ENCODE results near the gene ATP2A1.
"Not testable (repeated sequence)": the region's sequence is repeated elsewhere in the genome, so short reads cannot be mapped to it uniquely, and the experiment has no call there.

Gene ATP2A1

GRCh38 chr16:28905800-28906372 is 27.6 kb downstream of the ATP2A1 start:
- no peak for DNase-seq (ENCODE audit: low read depth, low spot score)

- DNase-seq (ENCODE audit: low read depth, low spot score): no peak
Observed at GRCh38 chr16:28910086-28911031, 32.1 kb downstream of the ATP2A1 start.

GRCh38 chr16:28912558-28912957 is 34.3 kb downstream of the ATP2A1 start:
- no peak for DNase-seq (ENCODE audit: low read depth, low spot score)

GRCh38 chr16:28913946-28914724 is 35.8 kb downstream of the ATP2A1 start:
- no peak for DNase-seq (ENCODE audit: low read depth, low spot score)

GRCh38 chr16:28915181-28915580 is 36.9 kb downstream of the ATP2A1 start:
- DNase-seq (ENCODE audit: low read depth, low spot score): no peak

- DNase-seq (ENCODE audit: low read depth, low spot score): no peak
Observed at GRCh38 chr16:28917095-28917494, 38.8 kb downstream of the ATP2A1 start.

GRCh38 chr16:28918698-28919097 is 40.4 kb downstream of the ATP2A1 start:
- no peak for DNase-seq (ENCODE audit: low read depth, low spot score)

GRCh38 chr16:28923231-28923587 is 44.9 kb downstream of the ATP2A1 start:
- DNase-seq (ENCODE audit: low read depth, low spot score): no peak

GRCh38 chr16:28923652-28924398 is 45.5 kb downstream of the ATP2A1 start:
- DNase-seq (ENCODE audit: low read depth, low spot score): no peak

- DNase-seq (ENCODE audit: low read depth, low spot score): no peak
Observed at GRCh38 chr16:28924399-28924761, 46.1 kb downstream of the ATP2A1 start.

- peak; percentile 95 for DNase-seq (ENCODE audit: low read depth, low spot score)
Observed at GRCh38 chr16:28924762-28925385, 46.6 kb downstream of the ATP2A1 start, which contains the start of gene RABEP2. RABEP2 (minus strand) TSS chr16:28925238; CDS start chr16:28925163, 75 bp downstream.

- peak; percentile 63 for DNase-seq (ENCODE audit: low read depth, low spot score)
Observed at GRCh38 chr16:28925386-28926228, 47.3 kb downstream of the ATP2A1 start.

- not testable (repeated sequence) for DNase-seq (ENCODE audit: low read depth, low spot score)
Observed at GRCh38 chr16:28926284-28926683, 48.0 kb downstream of the ATP2A1 start.

GRCh38 chr16:28927815-28928214 is 49.5 kb downstream of the ATP2A1 start:
- no peak for DNase-seq (ENCODE audit: low read depth, low spot score)

GRCh38 chr16:28930203-28930602 is 51.9 kb downstream of the ATP2A1 start:
- DNase-seq (ENCODE audit: low read depth, low spot score): no peak

- DNase-seq (ENCODE audit: low read depth, low spot score): no peak
Observed at GRCh38 chr16:28930652-28931051, 52.4 kb downstream of the ATP2A1 start.

- no peak for DNase-seq (ENCODE audit: low read depth, low spot score)
Observed at GRCh38 chr16:28931801-28932225, 53.5 kb downstream of the ATP2A1 start, which contains the start of gene CD19. CD19 (plus strand) TSS chr16:28931971; CDS start chr16:28932001, 30 bp downstream.

- no peak for DNase-seq (ENCODE audit: low read depth, low spot score)
Observed at GRCh38 chr16:28932339-28933141, 54.3 kb downstream of the ATP2A1 start.

- no peak for DNase-seq (ENCODE audit: low read depth, low spot score)
Observed at GRCh38 chr16:28933171-28933570, 54.9 kb downstream of the ATP2A1 start.

Data from activated naive CD8-positive, alpha-beta T cell treated with anti-CD3 and anti-CD28 coated beads, Interleukin-2, amount 50 U/mL, for 16 hours (primary cell).